Neural cell (in vitro differentiated cells): ENCODE data around the gene CADM4. TPM values are rescaled to one million over a fixed set of nuclear protein-coding genes. Genes with fewer than 3 reads are reported as not detected.

Experiments
- H2AFZ ChIP-seq: fragments of 200-600, 300-800 bp; sonication (generic), shearing (Covaris generic); 2 replicates; pipeline ENCODE4 v1.6.0; 2014; ENCODE audit warnings: low read depth, mild to moderate bottlenecking, antibody characterized with exemption, low read length, moderate library complexity
- H3F3A ChIP-seq: fragments of 200-600 bp; shearing (Covaris generic); 2 replicates; pipeline ENCODE4 v1.6.1; 2016; ENCODE audit warnings: mild to moderate bottlenecking, moderate library complexity, mixed read lengths, antibody characterized with exemption, low read length; ENCODE audit not compliant: insufficient read depth, poor library complexity, severe bottlenecking
- H3K27ac ChIP-seq: fragments of 200-600, 300-800 bp; sonication (generic), shearing (Covaris generic); 2 replicates; pipeline ENCODE4 v1.5.1; 2014; ENCODE audit warnings: mild to moderate bottlenecking, low read length, moderate library complexity
- H3K27me3 ChIP-seq: fragments of 300-800, 200-600 bp; sonication (generic), shearing (Covaris generic); 2 replicates; pipeline ENCODE4 v1.6.0; 2014; ENCODE audit warnings: mild to moderate bottlenecking, low read depth, low read length, moderate library complexity; ENCODE audit not compliant: insufficient read depth
- H3K36me3 ChIP-seq: fragments of 300-800, 200-600 bp; sonication (generic), shearing (Covaris generic); 2 replicates; pipeline ENCODE4 v1.5.1; 2014; ENCODE audit warnings: mild to moderate bottlenecking, antibody characterized with exemption, low read length, moderate library complexity; ENCODE audit not compliant: insufficient read depth
- H3K4me2 ChIP-seq: fragments of 300-800, 200-600 bp; sonication (generic), shearing (Covaris generic); 2 replicates; pipeline ENCODE4 v1.6.0; 2014; ENCODE audit warnings: mild to moderate bottlenecking, low read length
- H3K4me3 ChIP-seq: fragments of 300-800, 200-600 bp; sonication (generic), shearing (Covaris generic); 2 replicates; pipeline ENCODE4 v1.5.1; 2014; ENCODE audit warnings: mild to moderate bottlenecking, low read length, moderate library complexity
- H3K79me2 ChIP-seq: fragments of 200-600 bp; shearing (Covaris generic); replicated peaks from 2 replicates; pipeline ENCODE4 v1.6.0; 2014; ENCODE audit warnings: mild to moderate bottlenecking, low read length, moderate library complexity; ENCODE audit not compliant: insufficient read depth
- H3K9ac ChIP-seq: fragments of 300-800, 200-600 bp; sonication (generic), shearing (Covaris generic); 2 replicates; pipeline ENCODE4 v1.6.1; 2016; ENCODE audit warnings: mild to moderate bottlenecking, low read length, mixed read lengths
- H3K9me2 ChIP-seq: fragments of 200-600 bp; shearing (Covaris generic); 2 replicates; pipeline ENCODE4 v1.6.1; 2016; ENCODE audit warnings: mild to moderate bottlenecking, low read length, mixed read lengths; ENCODE audit not compliant: insufficient read depth
- H3K9me3 ChIP-seq: fragments of 200-600, 300-800 bp; sonication (generic), shearing (Covaris generic); 2 replicates; pipeline ENCODE4 v1.6.1; 2016; ENCODE audit warnings: mild to moderate bottlenecking, mixed run types, low read length, moderate library complexity, mixed read lengths
- H4K20me1 ChIP-seq: fragments of 200-600 bp; shearing (Covaris generic); 2 replicates; pipeline ENCODE4 v1.6.1; 2016; ENCODE audit warnings: mild to moderate bottlenecking, mixed run types; ENCODE audit not compliant: insufficient read depth
- CTCF ChIP-seq: fragments of 450-650 bp; IDR thresholded peaks from 2 replicates; pipeline ENCODE4 v1.5.1; 2014; ENCODE audit warnings: antibody characterized with exemption, mild to moderate bottlenecking, moderate library complexity; ENCODE audit not compliant: poor library complexity, severe bottlenecking
- EP300 ChIP-seq: fragments of 450-650 bp; conservative IDR thresholded peaks from 2 replicates; pipeline ENCODE4 v1.6.1; 2014; ENCODE audit warnings: antibody characterized with exemption, mild to moderate bottlenecking, moderate library complexity; ENCODE audit not compliant: poor library complexity, severe bottlenecking
- EZH2 ChIP-seq: fragments of 200-600, 300-800 bp; shearing (Covaris generic), sonication (generic); IDR thresholded peaks from 2 replicates; pipeline ENCODE4 v1.6.1; 2014; ENCODE audit warnings: antibody characterized with exemption, low read length, borderline replicate concordance, mild to moderate bottlenecking; ENCODE audit not compliant: insufficient read depth, poor library complexity, severe bottlenecking
- MXI1 ChIP-seq: fragments of 450-650 bp; conservative IDR thresholded peaks from 2 replicates; pipeline ENCODE4 v1.6.1; 2014; ENCODE audit warnings: antibody characterized with exemption, mild to moderate bottlenecking; ENCODE audit not compliant: poor library complexity, severe bottlenecking
- POLR2AphosphoS5 ChIP-seq: IDR thresholded peaks from 2 replicates; pipeline ENCODE4 v1.6.1; 2012
- RAD21 ChIP-seq: fragments of 450-650 bp; conservative IDR thresholded peaks from 2 replicates; pipeline ENCODE4 v1.6.1; 2014; ENCODE audit warnings: antibody characterized with exemption, mild to moderate bottlenecking, moderate library complexity
- REST ChIP-seq: IDR thresholded peaks from 2 replicates; pipeline ENCODE4 v1.6.1; 2012; ENCODE audit warnings: borderline replicate concordance
- SMC3 ChIP-seq: fragments of 450-650 bp; conservative IDR thresholded peaks from 2 replicates; pipeline ENCODE4 v1.6.1; 2014; ENCODE audit warnings: antibody characterized with exemption, mild to moderate bottlenecking, moderate library complexity; ENCODE audit not compliant: poor library complexity
- TAF1 ChIP-seq: IDR thresholded peaks from 2 replicates; pipeline ENCODE4 v1.6.1; 2012; ENCODE audit warnings: low read depth
- polyA plus RNA-seq: library from polyadenylated mRNA; depleted of rRNA; stranded (reverse); fragments of >200 nt; gene quantifications from 2 replicates; pipeline ENCODE4 v1.2.3, GENCODE V29; 2014

The CADM4 gene
- polyA plus RNA-seq, 1 donor from 2014 or later = 211 TPM

GRCh38 chr19:43687660-43687997 is 48.0 kb upstream of the CADM4 start:
- Histone ChIP-seq H4K20me1 (no peaks in the 10 kb centered on the region), H3K27me3 (no peaks in the 10 kb centered on the region), H3F3A (no peaks in the 10 kb centered on the region), H3K27ac (no peak overlapping the region), H2AFZ (no peak overlapping the region), H3K36me3 (no peaks in the 10 kb centered on the region), H3K9me3 (peaks cover 9% of the 10 kb centered on the region), H3K9me2 (no peaks in the 10 kb centered on the region), H3K79me2 (no peaks in the 10 kb centered on the region), H3K4me3 (no peak overlapping the region), H3K4me2 (no peak overlapping the region), H3K9ac (no peak overlapping the region)
- TF ChIP-seq TAF1 (no peak), EP300 (no peak), RAD21 (no peak), MXI1 (no peak), CTCF (no peak), EZH2 (no peak), REST (no peak), POLR2AphosphoS5 (no peak)

- Histone ChIP-seq H2AFZ (no peak overlapping the region), H3K27me3 (no peaks in the 10 kb centered on the region), H3K9me2 (no peaks in the 10 kb centered on the region), H3K4me3 (no peak overlapping the region), H4K20me1 (no peaks in the 10 kb centered on the region), H3K79me2 (no peaks in the 10 kb centered on the region), H3K9ac (no peak overlapping the region), H3K4me2 (no peak overlapping the region), H3K9me3 (no peaks in the 10 kb centered on the region), H3K36me3 (no peaks in the 10 kb centered on the region), H3K27ac (no peak overlapping the region), H3F3A (no peaks in the 10 kb centered on the region)
- TF ChIP-seq CTCF (no peak), TAF1 (no peak), RAD21 (no peak), MXI1 (no peak), SMC3 (no peak)
Observed at GRCh38 chr19:43684326-43684725, 44.7 kb upstream of the CADM4 start.
